Smooth muscle cell of the coronary artery (primary cell): ENCODE data around the gene DRC1. TPM values are rescaled to one million over a fixed set of nuclear protein-coding genes. Genes with fewer than 3 reads are reported as not detected.

Experiments used
- total RNA-seq: library from RNA; depleted of rRNA; stranded (reverse); fragments of >200 nt; gene quantifications from 2 replicates; pipeline ENCODE4 v1.2.3, GENCODE V29; 2014; ENCODE audit warnings: low replicate concordance

Gene DRC1
- not detected in 2 replicates for total RNA-seq

GRCh38 chr2:26401739-26402541 is at the start of gene DRC1:
Gene DRC1 (plus strand): TSS chr2:26401920. CDS start chr2:26401990, 70 bp downstream.

GRCh38 chr2:26477911-26478253 is 76.2 kb downstream of the DRC1 start, which contains the start of gene OTOF:
Gene OTOF (minus strand): TSS chr2:26478124.

Other genes starting within 250 kb of the DRC1 start
- 0.35 and 1.1 TPM in 2 replicates for gene GAREM2, start 228.8 kb upstream of the DRC1 start, total RNA-seq
- gene HADHA, start 157.3 kb upstream of the DRC1 start, total RNA-seq = 105 and 129 TPM in 2 replicates
- 83.5 and 129 TPM in 2 replicates for gene HADHB, start 157.0 kb upstream of the DRC1 start, total RNA-seq
- 5.7 and 16.5 TPM in 2 replicates for gene SELENOI, start 55.8 kb upstream of the DRC1 start, total RNA-seq
- under 0.01 TPM in 1 of 2 replicates, not detected in the other for gene ADGRF3, start 55.1 kb upstream of the DRC1 start, total RNA-seq
- under 0.01 TPM in 1 of 2 replicates, not detected in the other for gene OTOF, start 76.2 kb downstream of the DRC1 start, total RNA-seq
- not detected in 2 replicates for gene CIB4, start 239.4 kb downstream of the DRC1 start, total RNA-seq